ENCODE data around the gene PNKP.

The PNKP gene

GRCh38 chr19:49874503-49875157 lies 7.3 kb upstream of the PNKP start:
- no peak for DNase-seq

GRCh38 chr19:49873834-49874233 lies 6.5 kb upstream of the PNKP start:
- no peak for DNase-seq

- DNase-seq, result no peak
Measured at GRCh38 chr19:49873129-49873521, 5.7 kb upstream of the PNKP start.

- DNase-seq, result no peak
Measured at GRCh38 chr19:49872245-49873128, 5.1 kb upstream of the PNKP start.

- no peak for DNase-seq
Measured at GRCh38 chr19:49871349-49871985, 4.1 kb upstream of the PNKP start.

- DNase-seq, result no peak
Measured at GRCh38 chr19:49870309-49870901, 3.0 kb upstream of the PNKP start.

- DNase-seq, result peak; percentile 83 to 89 (median 88)
Measured at GRCh38 chr19:49869484-49870308, 2.3 kb upstream of the PNKP start.

- no peak for DNase-seq
Measured at GRCh38 chr19:49869009-49869483, 1.7 kb upstream of the PNKP start.

- DNase-seq, result no peak
Measured at GRCh38 chr19:49864890-49865289, 2.5 kb downstream of the PNKP start.

GRCh38 chr19:49863935-49864320 lies 3.4 kb downstream of the PNKP start:
- DNase-seq, result no peak

GRCh38 chr19:49863254-49863934 lies 4.0 kb downstream of the PNKP start:
- no peak for DNase-seq

- DNase-seq, result no peak
Measured at GRCh38 chr19:49862391-49863253, 4.8 kb downstream of the PNKP start.

GRCh38 chr19:49861541-49862378 lies 5.6 kb downstream of the PNKP start:
- DNase-seq, result no peak

- no peak for DNase-seq
Measured at GRCh38 chr19:49861107-49861506, 6.3 kb downstream of the PNKP start.

GRCh38 chr19:49860336-49861102 lies 6.9 kb downstream of the PNKP start:
- DNase-seq, result no peak

- no peak for DNase-seq
Measured at GRCh38 chr19:49859682-49860335, 7.6 kb downstream of the PNKP start.

- DNase-seq, result no peak
Measured at GRCh38 chr19:49858088-49858985, 9.0 kb downstream of the PNKP start.

- DNase-seq, result no peak
Measured at GRCh38 chr19:49857838-49858087, 9.6 kb downstream of the PNKP start.

Measured in stimulated activated naive CD4-positive, alpha-beta T cell (primary cell).